ENCODE measurements around the gene TMEM198. TPM values are rescaled to one million over a fixed set of nuclear protein-coding genes. Genes with fewer than 3 reads are reported as not detected.

Gene TMEM198
- total RNA-seq, 2 experiments from 2014 or later = 2.5 to 6.6 TPM

DNA sequence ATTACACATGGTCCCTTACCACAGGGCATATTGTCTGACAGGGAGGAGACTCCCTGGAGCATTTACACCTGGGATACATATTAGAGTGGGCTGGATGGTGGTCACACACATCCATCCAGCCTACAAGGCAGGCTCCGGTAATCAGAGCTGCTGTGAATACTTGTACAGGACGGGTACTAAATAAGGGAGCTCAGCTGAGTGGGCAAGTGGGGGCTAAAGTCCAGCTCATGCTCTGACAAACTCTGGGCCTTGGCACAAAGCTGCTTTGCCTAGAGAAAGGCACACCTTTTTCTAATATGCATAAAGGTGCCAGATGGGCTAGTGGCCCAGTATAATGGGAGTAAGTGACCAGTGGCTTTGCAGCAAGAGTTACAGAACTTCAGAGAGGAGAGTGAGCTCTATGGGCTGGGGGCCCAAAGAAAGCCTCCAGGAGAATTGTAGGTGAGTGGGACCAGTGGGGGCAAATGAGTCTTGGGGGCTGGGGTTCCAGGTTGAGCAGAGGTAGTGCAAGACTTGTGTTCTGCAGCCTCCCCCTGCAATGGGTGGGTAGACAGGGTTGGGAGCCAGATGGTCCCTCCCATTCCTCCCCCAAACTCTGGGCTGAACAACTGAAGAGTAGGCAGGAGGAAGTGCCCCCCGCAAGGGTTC, 1.6 kb downstream of the TMEM198 start:
- DNase-seq (ENCODE audit: low spot score) = no peak
- H3K4me2 ChIP-seq (ENCODE audit: low read length) = no peak overlapping the region
- no peak overlapping the region for H3K27ac ChIP-seq (ENCODE audit: low read depth, low read length, poor library complexity, severe bottlenecking)
- H3K9me2 ChIP-seq (ENCODE audit: insufficient read depth, low read length) = no peaks in the 10 kb centered on the region
- CTCF ChIA-PET (ENCODE audit: unreplicated experiment) = no interaction called here
- no peak overlapping the region for H3K4me3 ChIP-seq (ENCODE audit: low read depth, low read length, poor library complexity, severe bottlenecking)
- TF ChIP-seq EZH2phosphoT487 (IDR thresholded peaks at IDR 0.05; ENCODE audit: borderline replicate concordance, low read depth, low read length) = no peak
- TF ChIP-seq, protein P1, sequence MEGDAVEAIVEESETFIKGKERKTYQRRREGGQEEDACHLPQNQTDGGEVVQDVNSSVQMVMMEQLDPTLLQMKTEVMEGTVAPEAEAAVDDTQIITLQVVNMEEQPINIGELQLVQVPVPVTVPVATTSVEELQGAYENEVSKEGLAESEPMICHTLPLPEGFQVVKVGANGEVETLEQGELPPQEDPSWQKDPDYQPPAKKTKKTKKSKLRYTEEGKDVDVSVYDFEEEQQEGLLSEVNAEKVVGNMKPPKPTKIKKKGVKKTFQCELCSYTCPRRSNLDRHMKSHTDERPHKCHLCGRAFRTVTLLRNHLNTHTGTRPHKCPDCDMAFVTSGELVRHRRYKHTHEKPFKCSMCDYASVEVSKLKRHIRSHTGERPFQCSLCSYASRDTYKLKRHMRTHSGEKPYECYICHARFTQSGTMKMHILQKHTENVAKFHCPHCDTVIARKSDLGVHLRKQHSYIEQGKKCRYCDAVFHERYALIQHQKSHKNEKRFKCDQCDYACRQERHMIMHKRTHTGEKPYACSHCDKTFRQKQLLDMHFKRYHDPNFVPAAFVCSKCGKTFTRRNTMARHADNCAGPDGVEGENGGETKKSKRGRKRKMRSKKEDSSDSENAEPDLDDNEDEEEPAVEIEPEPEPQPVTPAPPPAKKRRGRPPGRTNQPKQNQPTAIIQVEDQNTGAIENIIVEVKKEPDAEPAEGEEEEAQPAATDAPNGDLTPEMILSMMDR (conservative IDR thresholded peaks at IDR 0.05; ENCODE audit: low read length) = no peak
- H2AFZ ChIP-seq (ENCODE audit: low read length) = no peak overlapping the region
- H4K20me1 ChIP-seq (ENCODE audit: insufficient read depth, low read length) = 0 out of 2 replicates have a peak, but pooled peaks cover 5% of the 10 kb centered on the region
- BruUV-seq (replicated peaks) = no TSS peak
- POLR2A ChIA-PET = interaction anchor here (3.3 kb wide), 1 partner anchor 52 kb away, joined by 14 read pairs; the partner anchor contains the start of gene STK11IP
- H3K4me1 ChIP-seq (ENCODE audit: insufficient read depth, low read length, poor library complexity, severe bottlenecking) = no peaks in the 10 kb centered on the region
- H3K36me3 ChIP-seq (ENCODE audit: insufficient read depth, low read length) = peaks cover 13% of the 10 kb centered on the region
- no peaks in the 10 kb centered on the region for H3K9me3 ChIP-seq (ENCODE audit: low read length)
- peaks cover 9% of the 10 kb centered on the region; the same call in 1 of the 2 replicates for H3K79me2 ChIP-seq (ENCODE audit: insufficient read depth, low read depth, low read length)
- intact Hi-C loops (cut with micrococcal nuclease; ENCODE audit: unreplicated experiment) = no loop called here

DNA sequence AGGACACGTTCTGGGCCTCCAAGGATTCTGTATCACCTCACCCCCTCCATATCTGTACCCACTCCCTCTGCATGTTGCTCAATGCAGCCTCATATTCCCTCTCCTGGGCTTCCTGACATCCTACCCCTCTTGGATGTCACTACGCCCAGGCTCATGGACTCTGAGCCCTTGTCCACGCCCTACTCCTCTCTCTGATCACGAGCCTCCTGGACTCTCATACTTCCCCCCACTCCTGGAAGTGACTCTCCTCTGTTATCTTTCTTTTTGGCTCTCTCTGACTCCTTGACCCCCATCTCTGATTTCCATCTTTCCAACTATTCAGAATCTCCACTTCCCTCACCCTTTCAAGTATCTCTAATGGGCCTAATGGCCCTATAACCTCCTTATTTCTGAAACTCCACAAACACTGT, 2.1 kb downstream of the TMEM198 start:
- 0 out of 2 replicates have a peak, but pooled peaks cover 4% of the 10 kb centered on the region for H4K20me1 ChIP-seq (ENCODE audit: insufficient read depth, low read length)
- no peak overlapping the region for H3K27ac ChIP-seq (ENCODE audit: low read depth, low read length, poor library complexity, severe bottlenecking)
- peaks cover 8% of the 10 kb centered on the region for H3K36me3 ChIP-seq (ENCODE audit: insufficient read depth, low read length)
- TF ChIP-seq, protein P1 (conservative IDR thresholded peaks at IDR 0.05; ENCODE audit: low read length) = no peak
- no peak for TF ChIP-seq EZH2phosphoT487 (IDR thresholded peaks at IDR 0.05; ENCODE audit: borderline replicate concordance, low read depth, low read length)
- H2AFZ ChIP-seq (ENCODE audit: low read length) = no peak overlapping the region
- BruUV-seq (replicated peaks) = no TSS peak
- H3K4me3 ChIP-seq (ENCODE audit: low read depth, low read length, poor library complexity, severe bottlenecking) = no peak overlapping the region
- H3K4me1 ChIP-seq (ENCODE audit: insufficient read depth, low read length, poor library complexity, severe bottlenecking) = no peaks in the 10 kb centered on the region
- intact Hi-C loops (cut with micrococcal nuclease; ENCODE audit: unreplicated experiment) = no loop called here
- POLR2A ChIA-PET = interaction anchor here (3.3 kb wide), 1 partner anchor 51 kb away, joined by 14 read pairs; the partner anchor contains the start of gene STK11IP
- H3K9me2 ChIP-seq (ENCODE audit: insufficient read depth, low read length) = no peaks in the 10 kb centered on the region
- H3K79me2 ChIP-seq (ENCODE audit: insufficient read depth, low read depth, low read length) = peaks cover 9% of the 10 kb centered on the region; the same call in 1 of the 2 replicates
- no peak overlapping the region for H3K4me2 ChIP-seq (ENCODE audit: low read length)
- CTCF ChIA-PET (ENCODE audit: unreplicated experiment) = no interaction called here
- H3K9me3 ChIP-seq (ENCODE audit: low read length) = no peaks in the 10 kb centered on the region
- DNase-seq (ENCODE audit: low spot score) = no peak

DNA sequence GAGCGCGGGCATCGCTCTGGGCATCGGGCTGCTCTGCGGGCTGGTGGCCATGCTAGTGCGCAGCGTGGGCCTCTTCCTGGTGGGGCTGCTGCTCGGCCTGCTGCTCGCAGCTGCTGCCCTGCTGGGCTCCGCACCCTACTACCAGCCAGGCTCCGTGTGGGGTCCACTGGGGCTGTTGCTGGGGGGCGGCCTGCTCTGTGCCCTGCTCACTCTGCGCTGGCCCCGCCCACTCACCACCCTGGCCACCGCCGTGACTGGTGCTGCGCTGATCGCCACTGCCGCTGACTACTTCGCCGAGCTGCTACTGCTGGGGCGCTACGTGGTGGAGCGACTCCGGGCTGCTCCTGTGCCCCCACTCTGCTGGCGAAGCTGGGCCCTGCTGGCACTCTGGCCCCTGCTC, 3.8 kb downstream of the TMEM198 start:
- Histone ChIP-seq H3K4me3 (ENCODE audit: low read depth, low read length, poor library complexity, severe bottlenecking) (no peak overlapping the region), H3K36me3 (ENCODE audit: insufficient read depth, low read length) (no peaks in the 10 kb centered on the region), H3K27ac (ENCODE audit: low read depth, low read length, poor library complexity, severe bottlenecking) (no peak overlapping the region), H3K9me2 (ENCODE audit: insufficient read depth, low read length) (no peaks in the 10 kb centered on the region), H3K4me1 (ENCODE audit: insufficient read depth, low read length, poor library complexity, severe bottlenecking) (peaks cover 7% of the 10 kb centered on the region), H3K79me2 (ENCODE audit: insufficient read depth, low read depth, low read length) (peaks cover 3% of the 10 kb centered on the region; the same call in 1 of the 2 replicates), H3K4me2 (ENCODE audit: low read length) (no peak overlapping the region), H4K20me1 (ENCODE audit: insufficient read depth, low read length) (no peaks in the 10 kb centered on the region), H2AFZ (ENCODE audit: low read length) (no peak overlapping the region), H3K9me3 (ENCODE audit: low read length) (no peaks in the 10 kb centered on the region)
- POLR2A ChIA-PET = no interaction called here
- no peak for TF ChIP-seq EZH2phosphoT487 (IDR thresholded peaks at IDR 0.05; ENCODE audit: borderline replicate concordance, low read depth, low read length)
- TF ChIP-seq, protein P1 (conservative IDR thresholded peaks at IDR 0.05; ENCODE audit: low read length) = no peak
- BruUV-seq (replicated peaks) = no TSS peak
- CTCF ChIA-PET (ENCODE audit: unreplicated experiment) = no interaction called here
- DNase-seq (ENCODE audit: low spot score) = no peak
- intact Hi-C loops (cut with micrococcal nuclease; ENCODE audit: unreplicated experiment) = no loop called here
